HepG2 (cell line): ENCODE measurements around the gene ZNF547. TPM values are rescaled to one million over a fixed set of nuclear protein-coding genes. Genes with fewer than 3 reads are reported as not detected.

Experiments
- ARNTL ChIP-seq: sonication (generic); formaldehyde crosslinking; IDR thresholded peaks from 2 replicates; pipeline ENCODE4 v1.4.0; 2020; ENCODE audit warnings: mild to moderate bottlenecking, missing genetic modification reagents
- KIAA2018 ChIP-seq: sonication (generic); formaldehyde crosslinking; IDR thresholded peaks from 2 replicates; pipeline ENCODE4 v1.5.0; 2020; ENCODE audit warnings: mild to moderate bottlenecking, missing genetic modification reagents, borderline replicate concordance
- MEF2D ChIP-seq: sonication (generic); formaldehyde crosslinking; IDR thresholded peaks from 2 replicates; pipeline ENCODE4 v1.5.1; 2020; ENCODE audit warnings: mild to moderate bottlenecking, missing genetic modification reagents
- NFE2 ChIP-seq: sonication (generic); formaldehyde crosslinking; IDR thresholded peaks from 2 replicates; pipeline ENCODE4 v1.4.0; 2020; ENCODE audit warnings: missing genetic modification reagents
- ZMYM4 ChIP-seq: sonication (generic); formaldehyde crosslinking; IDR thresholded peaks from 2 replicates; pipeline ENCODE4 v1.8.1; 2023; ENCODE audit warnings: mild to moderate bottlenecking, missing genetic modification reagents
- ZNF138 ChIP-seq: sonication (generic); formaldehyde crosslinking; IDR thresholded peaks from 2 replicates; pipeline ENCODE4 v1.5.0; 2020; ENCODE audit warnings: mild to moderate bottlenecking, low read depth, missing genetic modification reagents
- polyA plus RNA-seq, 8 experiments: library from polyadenylated mRNA; depleted of rRNA in 3 of 8; stranded (reverse) in 7 of 8; unstranded in 1 of 8; fragments of >200 nt; fragmentation: Illumina TruSeq in 4 of 8; extraction: Trizol in 4 of 8; gene quantifications; 2 replicates each; pipeline versions ENCODE4 v1.2.1 to v1.2.3, GENCODE V29; 2011 to 2016; ENCODE audit warnings: low read depth in 4 of 8, missing spikeins in 1 of 8, mixed read lengths in 1 of 8; ENCODE audit not compliant: insufficient read depth in 1 of 8
- total RNA-seq, 5 experiments: library from RNA; depleted of rRNA; stranded (reverse); fragments of >200 nt; fragmentation: Illumina TruSeq; extraction: Trizol; gene quantifications; 2 replicates each; pipeline ENCODE4 v1.2.3, GENCODE V29; 2016; ENCODE audit warnings: low read depth in 1 of 5
- TF ChIP-seq, protein P1 (sequence below): sonication (generic); formaldehyde crosslinking; IDR thresholded peaks from 2 replicates; pipeline ENCODE4 v1.9.0; 2021; ENCODE audit warnings: missing genetic modification reagents, borderline replicate concordance
- TF ChIP-seq, protein P2 (sequence below): sonication (generic); formaldehyde crosslinking; conservative IDR thresholded peaks from 2 replicates; pipeline ENCODE4 v1.8.1; 2023; ENCODE audit warnings: missing genetic modification reagents
- TF ChIP-seq, protein P3 (sequence below): fragments of 450-650 bp; IDR thresholded peaks from 2 replicates; pipeline ENCODE4 v1.6.1; 2017
- TF ChIP-seq, protein P4 (sequence below): sonication (generic); formaldehyde crosslinking; IDR thresholded peaks from 2 replicates; pipeline ENCODE4 v1.5.1; 2020; ENCODE audit warnings: missing genetic modification reagents, mild to moderate bottlenecking, borderline replicate concordance
- TF ChIP-seq, protein P5 (sequence below): IDR thresholded peaks from 2 replicates; pipeline ENCODE4 v1.6.1; 2016; ENCODE audit warnings: control low read depth

Gene ZNF547
- total and polyA plus RNA-seq, 2 of the 13 experiments (the other 11 are each of a cell fraction or from before 2014, with no cell fraction given): 2.0 to 2.6 TPM

- TF ChIP-seq KIAA2018 (no peak), ZNF138 (no peak), NFE2 (CRISPR knock-in tag) (no peak), MEF2D (no peak), ARNTL (CRISPR knock-in tag) (no peak), ZMYM4 (CRISPR knock-in tag) (no peak)
- TF ChIP-seq, protein P1, sequence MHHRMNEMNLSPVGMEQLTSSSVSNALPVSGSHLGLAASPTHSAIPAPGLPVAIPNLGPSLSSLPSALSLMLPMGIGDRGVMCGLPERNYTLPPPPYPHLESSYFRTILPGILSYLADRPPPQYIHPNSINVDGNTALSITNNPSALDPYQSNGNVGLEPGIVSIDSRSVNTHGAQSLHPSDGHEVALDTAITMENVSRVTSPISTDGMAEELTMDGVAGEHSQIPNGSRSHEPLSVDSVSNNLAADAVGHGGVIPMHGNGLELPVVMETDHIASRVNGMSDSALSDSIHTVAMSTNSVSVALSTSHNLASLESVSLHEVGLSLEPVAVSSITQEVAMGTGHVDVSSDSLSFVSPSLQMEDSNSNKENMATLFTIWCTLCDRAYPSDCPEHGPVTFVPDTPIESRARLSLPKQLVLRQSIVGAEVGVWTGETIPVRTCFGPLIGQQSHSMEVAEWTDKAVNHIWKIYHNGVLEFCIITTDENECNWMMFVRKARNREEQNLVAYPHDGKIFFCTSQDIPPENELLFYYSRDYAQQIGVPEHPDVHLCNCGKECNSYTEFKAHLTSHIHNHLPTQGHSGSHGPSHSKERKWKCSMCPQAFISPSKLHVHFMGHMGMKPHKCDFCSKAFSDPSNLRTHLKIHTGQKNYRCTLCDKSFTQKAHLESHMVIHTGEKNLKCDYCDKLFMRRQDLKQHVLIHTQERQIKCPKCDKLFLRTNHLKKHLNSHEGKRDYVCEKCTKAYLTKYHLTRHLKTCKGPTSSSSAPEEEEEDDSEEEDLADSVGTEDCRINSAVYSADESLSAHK (CRISPR knock-in tag): no peak
- TF ChIP-seq, protein P2, sequence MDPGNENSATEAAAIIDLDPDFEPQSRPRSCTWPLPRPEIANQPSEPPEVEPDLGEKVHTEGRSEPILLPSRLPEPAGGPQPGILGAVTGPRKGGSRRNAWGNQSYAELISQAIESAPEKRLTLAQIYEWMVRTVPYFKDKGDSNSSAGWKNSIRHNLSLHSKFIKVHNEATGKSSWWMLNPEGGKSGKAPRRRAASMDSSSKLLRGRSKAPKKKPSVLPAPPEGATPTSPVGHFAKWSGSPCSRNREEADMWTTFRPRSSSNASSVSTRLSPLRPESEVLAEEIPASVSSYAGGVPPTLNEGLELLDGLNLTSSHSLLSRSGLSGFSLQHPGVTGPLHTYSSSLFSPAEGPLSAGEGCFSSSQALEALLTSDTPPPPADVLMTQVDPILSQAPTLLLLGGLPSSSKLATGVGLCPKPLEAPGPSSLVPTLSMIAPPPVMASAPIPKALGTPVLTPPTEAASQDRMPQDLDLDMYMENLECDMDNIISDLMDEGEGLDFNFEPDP: no peak
- TF ChIP-seq, protein P3, sequence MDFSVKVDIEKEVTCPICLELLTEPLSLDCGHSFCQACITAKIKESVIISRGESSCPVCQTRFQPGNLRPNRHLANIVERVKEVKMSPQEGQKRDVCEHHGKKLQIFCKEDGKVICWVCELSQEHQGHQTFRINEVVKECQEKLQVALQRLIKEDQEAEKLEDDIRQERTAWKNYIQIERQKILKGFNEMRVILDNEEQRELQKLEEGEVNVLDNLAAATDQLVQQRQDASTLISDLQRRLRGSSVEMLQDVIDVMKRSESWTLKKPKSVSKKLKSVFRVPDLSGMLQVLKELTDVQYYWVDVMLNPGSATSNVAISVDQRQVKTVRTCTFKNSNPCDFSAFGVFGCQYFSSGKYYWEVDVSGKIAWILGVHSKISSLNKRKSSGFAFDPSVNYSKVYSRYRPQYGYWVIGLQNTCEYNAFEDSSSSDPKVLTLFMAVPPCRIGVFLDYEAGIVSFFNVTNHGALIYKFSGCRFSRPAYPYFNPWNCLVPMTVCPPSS: no peak
- TF ChIP-seq, protein P4, sequence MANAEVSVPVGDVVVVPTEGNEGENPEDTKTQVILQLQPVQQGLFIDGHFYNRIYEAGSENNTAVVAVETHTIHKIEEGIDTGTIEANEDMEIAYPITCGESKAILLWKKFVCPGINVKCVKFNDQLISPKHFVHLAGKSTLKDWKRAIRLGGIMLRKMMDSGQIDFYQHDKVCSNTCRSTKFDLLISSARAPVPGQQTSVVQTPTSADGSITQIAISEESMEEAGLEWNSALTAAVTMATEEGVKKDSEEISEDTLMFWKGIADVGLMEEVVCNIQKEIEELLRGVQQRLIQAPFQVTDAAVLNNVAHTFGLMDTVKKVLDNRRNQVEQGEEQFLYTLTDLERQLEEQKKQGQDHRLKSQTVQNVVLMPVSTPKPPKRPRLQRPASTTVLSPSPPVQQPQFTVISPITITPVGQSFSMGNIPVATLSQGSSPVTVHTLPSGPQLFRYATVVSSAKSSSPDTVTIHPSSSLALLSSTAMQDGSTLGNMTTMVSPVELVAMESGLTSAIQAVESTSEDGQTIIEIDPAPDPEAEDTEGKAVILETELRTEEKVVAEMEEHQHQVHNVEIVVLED (CRISPR knock-in tag): peak; percentile 33; the same call in 1 of the 2 replicates
- TF ChIP-seq, protein P5, sequence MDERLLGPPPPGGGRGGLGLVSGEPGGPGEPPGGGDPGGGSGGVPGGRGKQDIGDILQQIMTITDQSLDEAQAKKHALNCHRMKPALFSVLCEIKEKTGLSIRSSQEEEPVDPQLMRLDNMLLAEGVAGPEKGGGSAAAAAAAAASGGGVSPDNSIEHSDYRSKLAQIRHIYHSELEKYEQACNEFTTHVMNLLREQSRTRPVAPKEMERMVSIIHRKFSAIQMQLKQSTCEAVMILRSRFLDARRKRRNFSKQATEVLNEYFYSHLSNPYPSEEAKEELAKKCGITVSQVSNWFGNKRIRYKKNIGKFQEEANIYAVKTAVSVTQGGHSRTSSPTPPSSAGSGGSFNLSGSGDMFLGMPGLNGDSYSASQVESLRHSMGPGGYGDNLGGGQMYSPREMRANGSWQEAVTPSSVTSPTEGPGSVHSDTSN (CRISPR knock-in tag): no peak
Observed at GRCh38 chr19:57406516-57407123, 43.3 kb downstream of the ZNF547 start (continued).
